NCI-H1105 treated with DMSO at 0.1 percent for 48 hours (cell line): ENCODE measurements around the gene YWHAE.
"Not testable (repeated sequence)": the region's sequence is repeated elsewhere in the genome, so short reads cannot be mapped to it uniquely, and the experiment has no call there.

Experiments used
- DNase-seq: peaks from one replicate; lab custom pipeline; 2025; lab: John Stamatoyannopoulos, UW

YWHAE gene

DNA sequence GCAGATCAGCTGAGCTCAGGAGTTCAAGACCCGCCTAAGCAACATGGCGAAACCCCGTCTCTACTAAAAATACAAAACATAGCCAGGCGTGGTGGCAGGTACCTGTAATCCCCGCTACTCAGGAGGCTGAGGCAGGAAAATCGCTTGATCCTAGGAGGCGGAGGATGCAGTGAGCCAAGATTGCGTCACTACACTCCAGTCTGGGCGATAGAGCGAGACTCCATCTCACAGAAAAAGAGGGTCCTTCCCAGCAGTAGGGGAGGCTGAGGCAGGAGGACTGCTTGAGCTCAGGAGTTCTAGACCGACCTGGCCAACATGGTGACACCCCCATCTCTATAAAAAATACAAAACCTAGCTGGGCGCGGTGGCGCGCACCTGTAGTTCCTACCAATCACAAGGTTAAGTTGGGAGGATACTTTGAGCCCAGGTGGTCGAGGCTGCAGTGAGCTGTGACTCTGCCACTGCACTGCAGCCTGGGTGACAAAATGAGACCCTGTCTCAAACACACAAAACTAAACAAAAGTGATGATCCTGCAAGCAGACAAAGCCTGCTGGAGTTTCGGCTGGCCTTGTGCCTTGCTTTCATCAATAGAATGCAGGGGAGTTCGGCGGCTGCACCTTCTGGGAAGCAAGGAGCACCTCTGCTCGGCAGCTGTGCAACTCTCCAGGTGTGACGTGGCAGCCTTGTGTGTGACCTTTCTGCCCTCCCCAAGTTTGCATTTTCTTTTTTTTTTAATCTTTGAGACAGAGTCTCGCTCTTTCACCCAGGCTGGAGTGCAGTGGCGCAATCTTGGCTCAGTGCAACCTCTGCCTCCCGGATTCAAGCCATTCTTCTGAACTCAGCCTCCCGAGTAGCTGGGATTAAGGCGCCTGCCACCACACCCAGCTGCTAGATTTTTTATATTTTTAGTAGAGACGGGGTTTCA, 12.4 kb upstream of the YWHAE start:
- DNase-seq = no peak

DNA sequence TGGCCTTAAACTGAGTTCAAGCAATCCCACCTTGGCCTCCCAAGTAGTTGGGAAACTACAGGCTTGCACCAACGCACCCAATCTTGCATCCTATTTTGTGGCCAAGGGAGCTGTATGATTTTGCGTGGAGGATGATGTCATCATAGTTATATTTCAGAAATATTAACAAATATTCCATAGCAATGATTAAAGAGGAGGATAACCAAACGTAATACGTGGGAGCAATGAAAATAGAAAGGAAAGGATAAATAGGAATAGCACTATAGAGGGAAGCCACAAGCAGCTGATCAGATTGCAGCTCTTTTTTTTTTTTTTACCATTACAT, 2.2 kb upstream of the YWHAE start:
- DNase-seq = no peak

DNA sequence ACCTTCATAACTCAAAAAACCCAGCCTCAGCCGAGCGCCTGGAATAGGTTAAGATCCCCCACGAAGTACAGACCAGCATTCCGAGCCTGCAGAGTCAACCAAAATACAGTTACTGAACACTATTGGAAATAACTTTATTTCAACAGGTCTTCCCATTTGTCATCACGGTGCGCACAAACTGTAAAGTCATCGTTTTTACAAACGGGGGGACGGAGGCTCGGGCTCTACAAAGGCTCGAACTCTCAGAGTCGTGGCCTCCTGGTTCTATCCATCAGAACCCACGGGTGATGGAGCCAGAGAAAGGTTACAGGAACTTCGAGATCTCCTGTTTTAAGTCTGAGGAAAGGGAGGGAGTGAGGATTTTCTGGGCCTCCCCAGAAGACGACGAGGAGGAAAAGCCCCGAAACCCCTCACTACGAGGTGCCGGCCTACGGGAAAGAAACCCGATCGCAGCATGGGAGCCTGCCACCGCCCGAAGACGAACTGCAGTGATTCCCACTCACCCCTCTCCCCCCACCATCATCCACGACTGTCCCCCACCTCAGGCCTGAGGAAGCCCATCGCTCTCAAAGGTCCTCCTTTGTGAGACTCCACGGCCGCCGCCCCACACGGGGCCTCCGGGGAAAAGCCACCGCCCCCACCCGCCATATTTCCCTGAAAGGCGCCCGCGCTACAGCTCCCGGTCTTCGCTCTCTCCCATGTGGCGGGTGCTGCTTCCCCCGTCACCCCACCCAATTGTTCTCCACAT, 917 bp downstream of the YWHAE start:
- DNase-seq = no peak

DNA sequence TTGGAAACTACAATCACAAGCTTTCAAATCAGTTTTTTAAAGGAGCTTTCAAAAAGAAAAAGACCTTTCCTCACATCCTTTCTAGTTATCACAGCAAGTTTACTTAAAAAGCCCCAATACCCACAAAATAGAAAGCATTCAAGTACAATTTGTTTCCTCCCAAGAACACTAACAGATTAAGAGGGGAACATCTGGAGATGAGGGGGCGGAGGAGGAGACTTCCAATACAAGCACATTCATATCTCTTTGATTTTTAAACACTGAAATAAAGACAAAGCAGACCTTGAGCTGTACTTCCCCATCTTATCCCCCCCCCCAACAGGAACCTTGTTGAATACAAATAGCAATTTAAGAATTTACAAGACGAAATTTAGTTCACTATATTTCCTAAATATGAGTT, 2.0 kb downstream of the YWHAE start:
- no peak for DNase-seq

DNA sequence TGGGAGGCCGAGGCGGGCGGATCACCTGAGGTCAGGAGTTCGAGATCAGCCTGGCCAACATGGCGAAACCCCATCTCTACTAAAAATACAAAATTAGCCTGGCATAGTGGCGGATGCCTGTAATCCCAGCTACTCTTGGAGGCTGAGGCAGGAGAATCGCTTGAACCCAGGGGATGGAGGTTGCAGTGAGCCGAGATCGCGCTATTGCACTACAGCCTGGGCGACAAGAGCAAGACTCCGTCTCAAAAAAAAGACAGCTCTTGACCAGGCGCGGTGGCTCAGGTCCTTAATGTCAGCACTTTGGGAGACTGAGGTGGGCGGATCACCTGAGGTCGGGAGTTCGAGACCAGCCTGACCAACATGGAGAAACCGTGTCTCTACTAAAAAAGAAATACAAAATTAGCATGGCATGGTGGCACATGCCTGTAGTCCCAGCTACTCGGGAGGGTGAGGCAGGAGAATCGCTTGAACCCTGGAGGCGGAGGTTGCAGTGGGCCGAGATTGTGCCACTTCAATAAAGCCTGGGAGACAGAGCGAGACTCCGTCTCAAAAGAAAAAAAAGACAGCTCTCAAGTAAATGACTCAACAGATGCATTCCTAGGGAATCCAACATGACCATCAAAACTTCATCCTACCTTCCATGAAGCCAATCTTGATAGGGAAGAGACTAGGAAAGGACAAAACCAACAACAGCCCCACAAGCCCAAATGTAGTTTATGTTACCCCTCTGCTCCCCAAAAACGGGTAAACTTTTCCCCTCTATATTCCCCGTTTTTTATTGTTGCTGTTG, 4.0 kb downstream of the YWHAE start:
- not testable (repeated sequence) for DNase-seq

DNA sequence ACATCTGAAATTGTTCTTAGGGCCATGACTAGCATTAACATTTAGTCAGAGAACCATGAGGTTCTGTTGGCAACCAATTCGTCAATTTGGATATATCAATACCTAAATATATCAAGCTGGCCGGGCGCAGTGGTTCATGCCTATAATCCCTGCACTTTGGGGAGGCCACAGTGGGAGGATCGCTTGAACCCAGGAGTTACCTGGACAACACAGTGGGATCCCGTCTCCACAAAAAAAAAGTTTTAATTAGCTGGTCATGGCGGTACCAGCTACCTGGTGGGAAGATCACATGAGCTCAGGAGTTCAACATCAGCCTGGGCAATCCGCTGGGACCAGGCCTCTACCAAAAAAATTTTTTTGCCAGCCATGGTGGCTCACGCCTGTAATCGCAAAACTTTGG, 8.4 kb downstream of the YWHAE start:
- no peak for DNase-seq

DNA sequence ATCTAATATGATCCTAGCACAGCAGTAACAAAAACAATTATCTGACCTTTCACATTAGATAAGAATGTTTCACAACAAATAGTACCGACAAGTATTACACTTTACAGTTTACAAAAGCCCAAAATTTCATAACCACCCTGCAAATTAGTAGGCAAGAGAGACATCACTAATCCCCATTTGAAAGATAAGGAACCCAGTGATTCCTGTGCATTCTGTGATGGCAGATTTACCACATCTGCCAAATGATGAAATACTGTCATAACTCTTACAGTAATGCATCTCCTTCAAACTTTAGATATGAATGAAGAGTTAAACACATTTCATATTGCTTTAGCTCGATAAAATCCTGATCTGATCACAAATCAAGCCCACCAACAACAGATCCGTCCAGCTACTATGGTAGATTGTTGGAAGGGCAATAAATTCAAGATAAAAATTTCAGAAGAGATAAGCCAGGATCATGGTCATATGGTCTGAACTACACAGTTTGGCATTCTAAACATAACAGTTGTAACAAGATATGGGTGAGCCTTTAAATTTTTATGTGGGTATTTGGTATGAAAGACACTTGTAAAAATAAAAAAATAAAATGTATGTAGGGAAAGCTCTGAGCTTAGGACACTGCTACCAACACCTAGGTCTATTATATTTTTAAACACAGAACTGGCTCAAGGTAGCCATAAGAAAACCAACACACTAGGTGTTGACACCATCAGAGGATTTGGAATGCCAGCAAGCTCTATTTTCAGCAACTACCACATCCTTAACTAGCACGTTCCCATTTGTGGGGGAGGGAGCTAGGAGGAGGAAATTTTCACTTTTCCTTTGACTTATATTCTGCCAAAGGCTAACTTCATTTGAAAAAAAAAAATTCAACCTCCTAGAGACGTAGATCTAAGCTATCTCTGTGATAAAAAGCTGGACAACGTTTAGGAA, 9.3 kb downstream of the YWHAE start:
- no peak for DNase-seq

DNA sequence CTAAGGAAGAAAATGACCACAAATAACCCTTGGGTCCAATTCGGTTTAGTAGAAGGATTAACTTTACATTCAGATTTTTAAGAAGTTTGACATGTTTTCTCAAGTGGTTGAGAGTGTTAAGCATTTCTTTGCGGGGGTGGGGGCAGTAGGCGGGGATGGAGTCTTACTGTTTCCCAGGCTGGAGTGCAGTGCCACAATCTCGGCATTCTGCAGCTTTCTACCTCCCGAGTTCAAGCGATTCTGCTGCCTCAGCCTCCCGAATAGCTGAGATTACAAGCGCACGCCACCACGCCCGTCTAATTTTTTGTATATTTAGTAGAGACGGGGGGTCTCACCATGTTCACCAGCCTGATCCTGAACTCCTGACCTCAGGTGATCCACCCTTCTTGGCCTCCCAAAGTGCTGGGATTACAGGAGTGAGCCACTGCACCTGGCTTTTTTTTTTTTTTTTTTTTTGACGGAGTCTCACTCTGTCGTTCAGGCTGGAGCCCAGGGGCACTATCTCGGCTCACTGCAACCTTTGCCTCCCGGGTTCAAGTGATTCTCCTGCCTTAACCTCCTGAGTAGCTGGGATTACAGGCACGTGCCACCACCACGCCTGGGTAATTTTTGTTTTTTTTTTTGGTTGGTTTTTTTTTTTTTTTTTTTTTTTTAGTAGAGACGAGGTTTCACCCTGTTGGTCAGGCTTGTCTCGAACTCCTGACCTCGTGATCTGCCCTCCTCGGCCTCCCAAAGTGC, 12.4 kb downstream of the YWHAE start:
- not testable (repeated sequence) for DNase-seq

DNA sequence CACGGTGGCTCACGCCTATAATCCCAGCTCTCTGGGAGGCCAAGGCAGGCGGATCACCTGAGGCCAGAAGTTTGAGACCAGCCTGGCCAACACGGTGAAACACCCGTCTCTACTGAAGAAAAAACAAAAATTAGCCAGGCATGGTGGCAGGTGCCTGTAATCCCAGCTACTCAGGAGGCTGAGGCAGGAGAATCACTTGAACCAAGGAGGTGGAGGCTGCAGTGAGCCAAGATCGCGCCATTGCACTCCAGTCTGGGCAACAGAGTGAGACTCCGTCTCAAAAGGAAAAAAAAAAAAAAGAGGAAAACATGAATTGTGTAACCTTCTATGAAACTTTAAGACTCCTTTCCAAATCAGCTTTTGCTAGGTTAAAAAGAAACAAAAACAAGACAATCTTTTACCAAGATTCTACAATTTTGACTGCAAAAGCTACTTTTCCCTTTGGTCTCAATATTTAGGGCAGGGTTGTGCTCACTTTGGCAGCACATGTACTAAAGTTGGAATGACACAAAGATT, 13.3 kb downstream of the YWHAE start:
- DNase-seq = not testable (repeated sequence)

DNA sequence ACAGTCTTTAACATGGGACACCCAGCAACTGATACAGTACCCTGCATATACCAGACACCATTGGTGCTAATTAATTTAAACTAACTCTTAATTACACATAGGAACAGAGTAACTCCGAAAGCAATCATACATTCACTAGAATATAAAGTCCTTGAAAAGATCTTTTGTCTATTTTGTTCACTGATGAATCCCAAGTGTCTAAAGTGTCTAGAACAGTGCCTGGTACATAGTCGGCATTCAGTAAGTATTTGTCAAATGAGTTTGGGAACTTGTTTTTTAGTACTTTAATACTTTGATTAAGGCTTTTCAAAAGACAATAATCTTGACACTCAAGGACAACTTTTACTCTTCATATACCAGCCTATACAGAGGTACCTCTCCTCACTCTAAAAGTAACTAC, 13.8 kb downstream of the YWHAE start:
- no peak for DNase-seq

DNA sequence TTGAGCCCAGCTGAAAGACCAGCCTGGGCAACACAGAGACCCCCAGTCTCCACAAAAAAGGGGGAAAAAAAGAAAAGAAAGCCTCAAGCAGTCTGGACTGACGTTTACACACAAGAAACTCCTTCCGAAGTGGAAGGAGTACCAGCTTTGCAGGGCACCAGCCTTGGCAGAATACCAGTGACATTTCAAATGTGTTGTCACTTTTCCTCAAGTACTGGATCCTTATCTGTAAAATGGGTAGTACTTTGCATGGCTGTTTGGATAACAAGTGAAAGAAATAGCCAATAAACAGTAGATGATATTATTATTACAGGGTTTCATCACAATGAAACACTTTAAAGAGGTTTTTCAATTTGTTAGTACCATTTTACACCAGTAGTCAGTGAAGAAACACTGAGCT, 14.2 kb downstream of the YWHAE start:
- DNase-seq = no peak

DNA sequence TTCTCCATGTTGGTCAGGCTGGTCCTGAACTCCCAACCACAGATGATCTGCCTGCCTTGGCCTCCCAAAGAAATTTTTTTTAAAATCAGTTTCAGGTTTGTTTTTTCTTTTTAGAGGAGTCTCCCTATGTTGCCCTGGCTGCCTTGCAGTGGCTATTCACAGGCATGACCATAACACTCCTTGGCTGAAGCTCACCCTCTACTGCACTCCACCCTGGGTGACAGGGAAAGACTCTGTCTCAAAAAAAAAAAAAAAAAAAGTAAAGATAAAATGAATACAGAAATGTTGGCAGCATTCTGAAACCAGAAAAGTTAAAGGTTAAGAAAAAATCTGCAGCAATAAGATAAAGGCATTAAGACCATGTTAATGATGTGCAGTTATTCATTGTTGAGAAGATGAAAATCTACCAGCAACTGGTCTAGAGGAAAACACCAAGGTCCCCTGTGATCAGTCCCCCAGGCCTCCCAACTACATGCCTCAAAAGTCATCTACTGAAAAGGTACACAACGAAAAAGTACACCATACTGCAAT, 15.1 kb downstream of the YWHAE start:
- no peak for DNase-seq

DNA sequence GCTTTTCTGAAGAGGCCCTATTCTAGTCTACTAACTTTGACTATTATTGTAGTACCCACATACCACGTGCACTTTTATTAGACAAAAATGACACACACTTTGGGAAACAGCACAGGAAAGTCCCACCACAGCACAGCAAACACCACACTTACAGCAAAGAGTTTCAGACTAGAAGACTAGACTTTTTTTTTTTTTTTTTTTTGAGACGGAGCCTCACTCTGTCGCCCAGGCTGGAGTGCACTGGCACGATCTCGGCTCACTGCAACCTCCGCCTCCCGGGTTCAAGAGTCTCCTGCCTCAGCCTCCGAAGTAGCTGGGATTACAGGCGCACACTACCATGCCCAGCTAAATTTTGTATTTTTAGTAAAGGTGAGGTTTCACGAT, 20.1 kb downstream of the YWHAE start:
- DNase-seq = no peak

DNA sequence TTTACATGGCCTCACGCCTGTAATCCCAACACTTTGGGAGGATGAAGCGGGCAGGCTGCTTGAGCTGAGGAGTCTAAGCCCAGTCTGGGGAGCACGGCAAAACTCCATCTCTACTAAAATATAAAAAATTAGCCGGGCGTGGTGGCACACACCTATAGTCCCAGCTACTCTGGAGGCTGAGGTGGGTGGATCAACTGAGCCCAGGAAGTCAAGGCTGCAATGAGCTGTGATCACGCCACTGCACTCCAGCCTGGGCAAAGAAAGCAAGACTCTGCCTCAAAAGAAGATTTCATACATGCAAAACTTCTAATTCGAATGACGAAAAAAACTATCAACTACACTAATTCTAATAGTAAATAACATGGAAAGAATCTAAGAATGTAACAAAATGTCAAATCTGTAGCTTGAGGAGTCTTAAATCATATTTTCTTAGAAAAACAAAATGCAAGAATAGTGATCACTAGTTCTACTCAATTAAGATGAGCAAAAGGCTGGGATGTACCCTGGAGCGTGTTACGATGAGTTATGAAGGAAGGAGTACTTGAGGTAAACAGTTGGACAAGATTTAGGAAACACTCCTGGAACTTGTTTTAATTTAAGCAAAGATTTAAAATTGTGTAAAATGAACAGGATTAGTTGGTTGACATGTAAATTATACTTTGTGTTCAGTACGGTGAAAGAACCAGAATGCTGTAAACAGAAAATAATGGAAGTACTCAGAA, 20.7 kb downstream of the YWHAE start:
- DNase-seq = no peak

DNA sequence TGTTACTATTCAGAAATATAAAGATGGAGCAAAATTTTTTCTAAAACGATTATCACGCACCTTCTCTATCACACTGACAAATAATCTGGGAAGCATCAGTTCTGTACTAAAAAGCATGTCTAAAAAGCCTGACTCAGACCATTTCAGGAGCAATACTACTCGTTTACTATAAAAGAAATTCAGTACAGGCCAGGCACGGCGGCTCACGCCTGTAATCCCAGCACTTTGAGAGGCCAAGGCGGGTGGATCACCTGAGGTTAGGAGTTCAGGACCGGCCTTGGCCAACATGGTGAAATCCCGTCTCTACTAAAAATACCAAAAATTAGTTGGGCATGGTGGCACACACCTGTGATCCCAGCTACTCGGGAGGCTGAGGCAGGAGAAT, 21.6 kb downstream of the YWHAE start:
- not testable (repeated sequence) for DNase-seq

DNA sequence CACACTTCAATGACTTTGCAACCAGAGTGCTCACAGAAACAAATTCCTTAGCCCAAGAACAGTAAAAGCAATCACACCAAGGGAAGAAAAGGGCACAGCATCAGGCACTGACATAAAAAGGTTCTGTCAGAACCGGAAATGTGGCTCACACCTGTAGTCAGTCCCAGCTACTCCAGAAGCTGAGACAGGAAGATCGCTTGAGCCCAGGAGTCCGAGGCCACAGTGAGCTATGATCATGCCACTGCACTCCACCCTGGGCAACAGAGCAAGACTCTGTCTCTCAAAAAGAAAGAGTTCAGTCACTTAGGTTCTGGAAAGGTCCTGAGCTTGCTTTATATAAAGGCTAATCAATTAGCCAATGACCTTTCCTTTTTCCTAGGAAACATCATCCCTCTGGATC, 22.7 kb downstream of the YWHAE start:
- DNase-seq = no peak

DNA sequence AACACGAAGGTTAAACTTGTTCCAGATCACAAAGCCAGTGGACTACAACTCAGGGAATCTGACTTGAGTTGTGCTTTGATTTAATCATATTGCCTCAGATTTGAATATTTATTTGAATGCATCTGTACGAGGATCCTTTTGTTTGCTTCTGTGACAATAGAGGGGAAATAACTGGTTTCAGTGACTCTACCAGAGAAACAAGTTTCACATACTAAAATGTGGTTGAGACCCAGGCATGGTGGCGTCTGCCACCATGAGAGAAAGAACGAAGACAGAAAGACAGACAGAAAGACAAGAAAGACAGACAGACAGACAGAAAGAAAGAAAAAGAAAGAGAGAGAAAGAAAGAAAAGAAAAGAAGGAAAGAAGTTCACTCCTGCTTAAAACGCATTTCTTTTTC, 24.0 kb downstream of the YWHAE start:
- no peak for DNase-seq

DNA sequence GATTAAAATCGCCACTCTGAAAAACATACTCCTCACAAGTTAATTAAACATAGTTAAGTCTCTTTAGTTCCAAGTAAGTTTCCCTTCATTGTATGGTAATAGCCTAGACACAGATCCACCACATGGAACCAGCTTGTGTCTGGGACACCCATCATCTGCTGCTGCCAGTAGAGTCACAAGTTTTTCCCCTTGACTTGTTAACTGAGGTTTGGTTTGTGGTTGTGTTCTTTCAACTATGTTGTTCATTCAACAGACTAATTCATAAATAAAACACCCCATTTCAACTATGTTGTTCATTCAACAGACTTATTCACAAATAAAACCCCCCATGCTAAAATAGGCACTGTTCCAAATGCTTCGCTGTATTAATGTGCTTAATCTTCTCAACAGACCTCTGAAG, 24.4 kb downstream of the YWHAE start:
- no peak for DNase-seq

DNA sequence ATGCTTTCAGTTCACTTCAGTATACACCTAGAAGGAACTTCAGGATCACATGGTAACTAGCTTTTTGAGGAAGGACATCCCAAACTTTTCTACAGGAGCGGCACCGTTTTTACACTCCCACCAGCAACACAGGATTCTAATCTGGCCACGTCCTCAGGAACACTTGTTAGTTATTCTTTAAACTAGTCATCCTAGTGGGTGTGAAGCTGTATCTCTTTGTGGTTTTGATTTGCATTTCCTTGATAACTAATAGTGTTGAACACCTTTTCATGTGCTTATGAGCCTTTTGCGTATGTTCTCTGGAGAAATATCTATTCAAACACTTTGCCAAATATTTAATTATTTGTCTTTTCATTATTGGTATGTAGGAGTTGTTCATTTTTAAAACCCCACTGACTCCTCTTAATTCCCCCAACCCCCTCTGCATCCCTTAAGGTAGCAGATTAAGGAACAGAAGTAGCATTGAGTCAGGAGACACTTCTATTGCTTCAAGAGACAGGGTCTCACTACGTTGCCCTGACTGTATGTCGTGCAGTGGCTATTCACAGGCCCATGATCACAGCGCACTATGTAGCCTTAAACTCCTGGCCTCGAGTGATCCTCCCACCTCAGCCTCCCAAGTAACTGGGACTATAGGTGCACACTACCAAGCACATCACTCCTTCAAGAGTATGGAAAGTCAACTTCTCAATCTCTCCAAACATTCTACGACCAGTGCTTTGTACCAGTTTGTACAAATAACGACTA, 25.4 kb downstream of the YWHAE start:
- DNase-seq = no peak
